ENCODE measurements around the gene KCTD1. TPM values are rescaled to one million over a fixed set of nuclear protein-coding genes. Genes with fewer than 3 reads are reported as not detected.
A peak's percentile ranks its signal among the peaks of the same experiment; 100 is the strongest.

The KCTD1 gene
- total and polyA plus RNA-seq, 2 of the 4 experiments (the other 2 are of a cell fraction), result 5.0 to 5.8 TPM

GRCh38 chr18:26429535-26430226 is 118.7 kb downstream of the KCTD1 start:
- dilution Hi-C loops (cut with HindIII; ENCODE audit: low sequenced_read_pairs, unreplicated experiment), result no loop called here
- H3K56ac ChIP-seq (ENCODE audit: extremely low read depth, insufficient read depth, low read length), result no peak overlapping the region
- H3K9me1 ChIP-seq (ENCODE audit: insufficient read depth, low read length), result no peaks in the 10 kb centered on the region
- H3K27me3 ChIP-seq (ENCODE audit: control insufficient read depth, insufficient read depth, low read length), result no peaks in the 10 kb centered on the region; the same call in 1 of the 2 replicates
- DNase-seq (peak; percentile 88), ATAC-seq (ENCODE audit: low read depth) (peak; percentile 100)
- WGBS, 2 experiments (ENCODE audit: extremely low coverage in 2 of 2, insufficient read length in 1 of 2), result 60% methylated on average over 1 of the region's 5 CpGs; no CpG with 5 or more reads in 1 of the 2 experiments
- no peak overlapping the region for H3K4me2 ChIP-seq (ENCODE audit: low read depth, low read length)
- H3K79me1 ChIP-seq (ENCODE audit: low read depth in 1 of 2, low read length in 2 of 2), result no peaks in the 10 kb centered on the region
- H3K9ac ChIP-seq (ENCODE audit: low read depth, low read length), result no peak overlapping the region
- no peaks in the 10 kb centered on the region for H3K9me3 ChIP-seq (ENCODE audit: control insufficient read depth, insufficient read depth, low read length)
- no peak overlapping the region for H3K14ac ChIP-seq (replicated peaks; ENCODE audit: low read depth, low read length)
- no peak overlapping the region for H2BK15ac ChIP-seq (ENCODE audit: low read depth, low read length)
- TF ChIP-seq FOS (IDR thresholded peaks at IDR 0.05; ENCODE audit: low read depth, low read length) (peak; percentile 54; the same call in 1 of the 2 replicates), CTCF (conservative IDR thresholded peaks at IDR 0.05; ENCODE audit: low read depth, low read length) (no peak), RAD21 (IDR thresholded peaks at IDR 0.05; ENCODE audit: low read length) (no peak), NFE2L2 (IDR thresholded peaks at IDR 0.05; ENCODE audit: low read depth, low read length) (peak; percentile 54; the same call in 1 of the 2 replicates)
- H4K91ac ChIP-seq (ENCODE audit: insufficient read depth, low read depth, low read length), result no peak overlapping the region
- no peaks in the 10 kb centered on the region for H4K20me1 ChIP-seq (ENCODE audit: insufficient read depth, low read length)
- H4K8ac ChIP-seq (ENCODE audit: low read depth in 2 of 2, low read length in 2 of 2), result no peak overlapping the region
- H3K23ac ChIP-seq (ENCODE audit: low read depth, low read length), result no peak overlapping the region
- CTCF ChIA-PET, result interaction anchor here (0.7 to 1.3 kb wide), 2 partner anchors 46 to 114 kb away, joined by 4 read pairs; no protein-coding TSS in a partner anchor
- no peak overlapping the region for H4K5ac ChIP-seq (ENCODE audit: low read depth, low read length)
- in situ Hi-C loops (cut with MboI; ENCODE audit: low sequenced_read_pairs), result no loop called here
- H3K4me3 ChIP-seq (ENCODE audit: insufficient read depth, low read depth, low read length), result no peak overlapping the region
- H2AK9ac ChIP-seq (replicated peaks; ENCODE audit: low read depth, low read length, poor library complexity), result no peak overlapping the region
- no peak overlapping the region for H2AK5ac ChIP-seq (ENCODE audit: low read depth, low read length)
- no peaks in the 10 kb centered on the region for H3K4me1 ChIP-seq (ENCODE audit: control insufficient read depth, insufficient read depth, low read length)
- H2BK5ac ChIP-seq (ENCODE audit: low read depth, low read length, poor library complexity, severe bottlenecking), result no peak overlapping the region
- POLR2A ChIA-PET (ENCODE audit: unreplicated experiment), result no interaction called here
- H3K4ac ChIP-seq (ENCODE audit: low read depth, low read length), result no peak overlapping the region
- intact Hi-C loops (cut with micrococcal nuclease), result loop anchor here (5.0 kb wide), 1 partner anchor 118 kb away; the partner anchor contains the start of gene KCTD1
- H2BK20ac ChIP-seq (ENCODE audit: low read depth, low read length), result no peak overlapping the region
- no peak overlapping the region for H3K27ac ChIP-seq (ENCODE audit: insufficient read depth, low read length)
- H2BK120ac ChIP-seq (ENCODE audit: low read depth, low read length), result no peak overlapping the region
- no peak overlapping the region for H3K18ac ChIP-seq (ENCODE audit: low read depth, low read length)
- no TSS peak for BruUV-seq (replicated peaks)
- H3K36me3 ChIP-seq (ENCODE audit: control insufficient read depth, insufficient read depth, low read length), result no peaks in the 10 kb centered on the region
- H2AFZ ChIP-seq (replicated peaks; ENCODE audit: low read length, poor library complexity), result no peak overlapping the region
